GM13977 (cell line): Measurements from ENCODE around the gene FCER1G.
"Not testable (repeated sequence)": the region's sequence is repeated elsewhere in the genome, so short reads cannot be mapped to it uniquely, and the experiment has no call there.

Experiments used
- DNase-seq: peaks from one replicate; pipeline ENCODE4 v3.0.0; 2012; ENCODE audit warnings: low spot score
- in situ Hi-C: fragments of 300-500 bp; cut with MboI; formaldehyde crosslinking; loops from one replicate; pipeline ENCODE4 v1.12.0; 2022; ENCODE audit warnings: low sequenced_read_pairs, low pct_unique_long_range_greater_than_20kb, mixed read lengths, inconsistent platforms; ENCODE audit not compliant: unreplicated experiment
- TF ChIP-seq, protein P1 (sequence below): IDR thresholded peaks from 2 replicates; pipeline ENCODE4 v1.5.1; 2012; ENCODE audit warnings: mild to moderate bottlenecking, control low read depth; ENCODE audit not compliant: insufficient read depth; ENCODE audit errors: extremely low read depth, missing control alignments

Gene FCER1G

DNA sequence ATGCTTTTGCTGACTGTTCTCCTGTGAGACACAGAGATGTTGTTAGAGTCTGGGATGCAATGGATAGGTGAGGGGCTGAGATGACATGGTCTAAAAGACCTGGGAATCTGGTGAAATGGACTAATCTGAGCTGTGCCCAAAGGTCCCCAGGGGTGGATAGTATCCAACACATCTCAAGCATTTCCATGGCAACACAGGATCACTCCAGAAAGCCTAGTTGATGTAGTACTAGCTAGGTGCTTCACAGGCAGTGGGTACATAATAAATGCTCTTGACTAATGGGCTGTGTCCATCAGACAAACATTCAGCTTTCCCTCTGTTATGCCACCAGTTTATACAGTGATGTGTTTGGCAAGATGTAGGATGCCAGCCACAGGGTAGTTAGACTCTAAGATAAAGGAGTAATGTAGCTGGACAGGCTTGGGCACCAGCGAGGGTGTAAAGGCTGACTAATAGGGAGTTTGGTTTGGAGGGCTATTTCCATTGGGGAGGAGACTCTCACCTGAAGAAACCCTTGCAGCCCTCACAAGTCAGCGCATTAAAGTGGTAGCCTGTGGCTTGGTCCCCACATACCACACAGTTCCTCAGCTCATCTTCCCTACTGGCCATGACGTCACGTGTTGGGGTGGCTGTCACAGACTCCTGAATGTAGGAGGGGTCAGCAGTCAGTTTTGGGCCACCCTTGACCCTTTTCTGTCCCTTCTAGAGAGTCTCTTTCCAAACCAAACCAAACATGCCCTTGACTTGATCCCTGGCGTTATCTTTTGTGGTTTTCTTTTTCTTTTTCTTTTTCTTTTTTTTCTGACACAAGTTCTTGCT, 21.1 kb downstream of the FCER1G start:
- TF ChIP-seq, protein P1, sequence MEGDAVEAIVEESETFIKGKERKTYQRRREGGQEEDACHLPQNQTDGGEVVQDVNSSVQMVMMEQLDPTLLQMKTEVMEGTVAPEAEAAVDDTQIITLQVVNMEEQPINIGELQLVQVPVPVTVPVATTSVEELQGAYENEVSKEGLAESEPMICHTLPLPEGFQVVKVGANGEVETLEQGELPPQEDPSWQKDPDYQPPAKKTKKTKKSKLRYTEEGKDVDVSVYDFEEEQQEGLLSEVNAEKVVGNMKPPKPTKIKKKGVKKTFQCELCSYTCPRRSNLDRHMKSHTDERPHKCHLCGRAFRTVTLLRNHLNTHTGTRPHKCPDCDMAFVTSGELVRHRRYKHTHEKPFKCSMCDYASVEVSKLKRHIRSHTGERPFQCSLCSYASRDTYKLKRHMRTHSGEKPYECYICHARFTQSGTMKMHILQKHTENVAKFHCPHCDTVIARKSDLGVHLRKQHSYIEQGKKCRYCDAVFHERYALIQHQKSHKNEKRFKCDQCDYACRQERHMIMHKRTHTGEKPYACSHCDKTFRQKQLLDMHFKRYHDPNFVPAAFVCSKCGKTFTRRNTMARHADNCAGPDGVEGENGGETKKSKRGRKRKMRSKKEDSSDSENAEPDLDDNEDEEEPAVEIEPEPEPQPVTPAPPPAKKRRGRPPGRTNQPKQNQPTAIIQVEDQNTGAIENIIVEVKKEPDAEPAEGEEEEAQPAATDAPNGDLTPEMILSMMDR: no peak
- no peak for DNase-seq
- in situ Hi-C loops: no loop called here

DNA sequence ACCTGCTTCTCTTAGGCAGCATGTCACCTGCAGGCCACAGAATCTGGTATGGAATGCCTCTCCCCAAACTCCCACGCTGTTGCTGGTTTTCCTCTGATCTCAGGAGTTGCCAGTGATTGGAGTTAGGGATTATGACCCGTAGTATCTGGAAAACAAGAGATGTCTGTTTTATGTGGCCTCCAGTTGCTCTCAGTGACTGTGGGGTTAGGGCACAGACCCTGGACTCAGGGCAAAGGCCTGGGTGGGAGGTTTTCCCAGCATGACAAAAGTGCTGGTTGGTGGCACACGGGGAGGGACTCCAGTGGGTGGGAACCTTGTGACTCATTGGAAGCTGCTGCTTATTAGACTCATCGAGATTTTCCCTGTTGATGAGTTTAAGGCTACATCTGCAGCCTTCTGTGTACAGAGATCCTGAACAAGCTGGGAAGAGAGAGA, 23.0 kb downstream of the FCER1G start, which contains the start of gene NR1I3:
Gene NR1I3 (minus strand): TSS at position 165 of the 435 bp plus-strand sequence. CDS start 1,638 bp downstream, outside the sequence.
- in situ Hi-C loops: no loop called here
- TF ChIP-seq, protein P1: no peak
- no peak for DNase-seq

DNA sequence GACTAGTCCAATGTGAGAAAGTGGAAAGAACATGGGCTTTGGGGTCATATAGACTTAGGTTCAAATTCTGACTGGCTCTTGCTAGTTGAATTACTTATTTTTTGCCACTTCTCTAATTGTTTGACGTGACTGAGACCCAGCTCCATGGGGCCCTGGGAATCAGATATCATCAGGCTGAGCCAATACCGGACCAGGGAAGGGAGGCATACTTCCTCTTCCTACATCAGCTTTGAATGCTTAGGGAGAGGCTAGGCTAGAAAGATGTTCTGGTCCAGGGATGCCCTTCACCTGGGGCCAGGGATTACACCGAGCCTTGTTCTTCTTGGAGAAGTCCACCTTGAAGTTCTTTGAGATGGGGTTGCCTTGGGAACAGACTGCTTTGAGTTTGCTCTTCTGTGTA, 26.6 kb downstream of the FCER1G start:
- in situ Hi-C loops: no loop called here
- no peak for DNase-seq
- TF ChIP-seq, protein P1: no peak

DNA sequence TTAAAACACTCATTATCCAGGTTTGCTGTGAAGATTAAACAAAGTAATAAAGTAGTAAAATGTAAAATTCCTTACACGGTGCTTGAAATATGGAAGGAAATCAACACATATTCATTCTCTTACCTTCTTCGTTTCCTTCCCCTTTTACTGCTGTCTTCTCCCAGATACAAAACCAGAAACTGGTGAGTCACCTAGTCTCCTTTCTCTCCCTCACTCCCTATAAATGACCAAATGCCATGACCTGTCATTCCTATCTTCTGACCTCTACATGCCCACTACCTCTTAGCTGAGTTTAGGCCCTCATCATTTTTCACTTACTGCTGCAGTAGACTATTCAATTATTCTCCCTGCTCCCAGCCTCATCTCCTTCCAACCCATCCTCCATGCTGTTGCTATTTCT, 27.2 kb downstream of the FCER1G start:
- in situ Hi-C loops: no loop called here
- DNase-seq: no peak

DNA sequence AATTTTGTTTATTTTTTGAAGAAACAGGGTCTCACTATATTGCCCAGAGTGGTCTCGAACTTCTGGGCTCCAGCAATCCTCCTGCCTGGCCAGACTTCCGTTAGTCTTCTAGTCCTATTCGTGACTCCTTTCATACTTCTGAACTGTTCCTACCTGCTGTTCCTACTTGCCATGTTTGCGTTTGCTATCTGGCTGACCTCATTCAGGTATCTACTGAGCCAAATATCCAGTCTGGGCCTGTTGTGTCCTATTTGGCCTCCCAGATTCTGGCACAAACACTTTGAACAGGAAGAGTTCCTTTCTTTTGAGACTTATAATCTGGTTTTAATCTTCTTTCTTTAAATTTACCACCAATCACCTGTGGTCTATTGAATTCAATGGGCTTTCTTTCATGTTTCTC, 29.8 kb downstream of the FCER1G start:
- no peak for DNase-seq
- in situ Hi-C loops: no loop called here
- TF ChIP-seq, protein P1: no peak

More for the DNA sequence above, 27.2 kb downstream of the FCER1G start:
- TF ChIP-seq, protein P1: no peak

DNA sequence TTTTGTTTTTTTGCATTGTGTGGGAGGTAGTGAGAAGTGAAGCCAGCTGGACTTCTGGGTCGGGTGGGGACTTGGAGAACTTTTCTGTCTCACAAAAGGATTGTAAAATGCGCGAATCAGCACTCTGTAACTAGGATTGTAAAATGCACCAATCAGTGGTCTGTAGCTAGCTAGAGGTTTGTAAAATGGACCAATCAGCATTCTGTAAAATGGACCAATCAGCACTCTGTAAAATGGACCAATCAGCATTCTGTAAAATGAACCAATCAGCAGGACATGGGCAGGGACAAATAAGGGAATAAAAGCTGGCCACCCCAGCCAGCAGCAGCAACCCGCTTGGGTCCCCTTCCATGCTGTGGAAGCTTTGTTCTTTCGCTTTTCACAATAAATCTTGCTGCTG, 35.0 kb downstream of the FCER1G start:
- DNase-seq: not testable (repeated sequence)

DNA sequence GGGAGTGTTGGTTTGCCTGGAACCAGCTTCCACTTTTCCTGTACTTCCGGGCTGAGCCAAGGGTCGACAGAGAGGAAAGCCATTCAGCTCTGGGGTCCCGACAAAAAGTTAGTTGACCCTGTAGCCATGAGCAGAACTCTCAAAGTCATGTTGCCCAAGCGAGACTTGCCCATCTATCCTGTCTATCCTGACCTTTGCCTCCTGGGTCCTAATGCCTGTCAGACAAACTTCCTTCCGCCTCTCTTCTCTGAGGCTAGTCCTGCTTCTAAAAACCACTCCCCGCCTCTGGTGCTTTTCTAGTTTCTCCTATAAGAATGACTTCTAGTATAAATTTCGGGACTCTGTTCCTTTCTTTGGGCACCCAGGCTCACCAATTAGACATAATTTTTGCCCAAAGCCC, 35.7 kb downstream of the FCER1G start:
- in situ Hi-C loops: no loop called here
- no peak for DNase-seq
- TF ChIP-seq, protein P1: no peak

More for the DNA sequence above, 35.0 kb downstream of the FCER1G start:
- in situ Hi-C loops: not testable (repeated sequence)
